Measurements from ENCODE around the gene ZC3H12C. TPM values are rescaled to one million over a fixed set of nuclear protein-coding genes. Genes with fewer than 3 reads are reported as not detected.
"Not testable (repeated sequence)": the region's sequence is repeated elsewhere in the genome, so short reads cannot be mapped to it uniquely, and the experiment has no call there.

The ZC3H12C gene
- polyA plus RNA-seq, result not detected

- Mint-ChIP-seq H3K36me3 (no peaks in the 10 kb centered on the region), H3K27ac (peak within 1 kb of the TSS in 1 of 3 donors; percentile 78), H3K27me3 (peaks cover 43% of the 10 kb centered on the region), H3K4me3 (peak within 1 kb of the TSS; percentile 68 to 91 (median 86)), H3K4me1 (peaks cover 5 to 12% (median 9%) of the 10 kb centered on the region in 3 donors), H3K9me3 (peaks cover 0 to 2% (median 0%) of the 10 kb centered on the region in 3 donors)
Measured at GRCh38 chr11:110092515-110093406, at the start of gene ZC3H12C. Gene ZC3H12C, plus strand, starts transcription at chr11:110093392. Its CDS starts 20 bp downstream, at chr11:110093412.

- Mint-ChIP-seq H3K36me3 (no peaks in the 10 kb centered on the region), H3K4me1 (no peaks in the 10 kb centered on the region), H3K27ac (no peak overlapping the region), H3K4me3 (no peak overlapping the region), H3K27me3 (peaks cover 18% of the 10 kb centered on the region), H3K9me3 (peaks cover 0 to 14% (median 0%) of the 10 kb centered on the region in 3 donors)
Measured at GRCh38 chr11:110044226-110044968, 48.8 kb upstream of the ZC3H12C start.

- no peaks in the 10 kb centered on the region for H3K36me3 Mint-ChIP-seq
- no peaks in the 10 kb centered on the region for H3K4me1 Mint-ChIP-seq
- H3K27ac Mint-ChIP-seq, result no peak overlapping the region
- peaks cover 0 to 11% (median 0%) of the 10 kb centered on the region in 3 donors for H3K9me3 Mint-ChIP-seq
- H3K27me3 Mint-ChIP-seq, result peaks cover 11% of the 10 kb centered on the region
- H3K4me3 Mint-ChIP-seq, result no peak overlapping the region
Measured at GRCh38 chr11:110046775-110047380, 46.3 kb upstream of the ZC3H12C start.

- Mint-ChIP-seq H3K4me1 (no peaks in the 10 kb centered on the region), H3K27me3 (peaks cover 5% of the 10 kb centered on the region), H3K9me3 (peaks cover 3 to 17% (median 5%) of the 10 kb centered on the region in 3 donors), H3K36me3 (no peaks in the 10 kb centered on the region), H3K4me3 (no peak overlapping the region), H3K27ac (no peak overlapping the region)
Measured at GRCh38 chr11:110049501-110050200, 43.5 kb upstream of the ZC3H12C start.

GRCh38 chr11:110050201-110050506, 43.0 kb upstream of the ZC3H12C start:
- no peak overlapping the region for H3K27ac Mint-ChIP-seq
- H3K4me3 Mint-ChIP-seq, result no peak overlapping the region
- no peaks in the 10 kb centered on the region for H3K36me3 Mint-ChIP-seq
- peaks cover 4% of the 10 kb centered on the region for H3K27me3 Mint-ChIP-seq
- H3K4me1 Mint-ChIP-seq, result no peaks in the 10 kb centered on the region
- peaks cover 3 to 17% (median 5%) of the 10 kb centered on the region in 3 donors for H3K9me3 Mint-ChIP-seq

- Mint-ChIP-seq H3K9me3 (peaks cover 3 to 17% (median 5%) of the 10 kb centered on the region in 3 donors), H3K27me3 (peaks cover 2% of the 10 kb centered on the region), H3K36me3 (peaks cover 7% of the 10 kb centered on the region), H3K4me3 (no peak overlapping the region), H3K4me1 (no peaks in the 10 kb centered on the region), H3K27ac (no peak overlapping the region)
Measured at GRCh38 chr11:110053848-110054414, 39.3 kb upstream of the ZC3H12C start.

- Mint-ChIP-seq H3K27ac (no peak overlapping the region), H3K4me1 (no peaks in the 10 kb centered on the region), H3K4me3 (no peak overlapping the region), H3K9me3 (peaks cover 3 to 17% (median 3%) of the 10 kb centered on the region in 3 donors), H3K36me3 (peaks cover 7% of the 10 kb centered on the region), H3K27me3 (peaks cover under 1% of the 10 kb centered on the region)
Measured at GRCh38 chr11:110056956-110057355, 36.2 kb upstream of the ZC3H12C start.

GRCh38 chr11:110059706-110060463, 33.3 kb upstream of the ZC3H12C start:
- no peak overlapping the region for H3K27ac Mint-ChIP-seq

GRCh38 chr11:110061296-110061695, 31.9 kb upstream of the ZC3H12C start:
- Mint-ChIP-seq H3K27ac (no peak overlapping the region), H3K9me3 (no peaks in the 10 kb centered on the region), H3K4me1 (no peaks in the 10 kb centered on the region), H3K4me3 (no peak overlapping the region), H3K27me3 (peaks cover 9% of the 10 kb centered on the region), H3K36me3 (peaks cover 4% of the 10 kb centered on the region)

More at GRCh38 chr11:110059706-110060463, 33.3 kb upstream of the ZC3H12C start:
- no peaks in the 10 kb centered on the region for H3K4me1 Mint-ChIP-seq
- peaks cover 9% of the 10 kb centered on the region for H3K27me3 Mint-ChIP-seq
- H3K36me3 Mint-ChIP-seq, result peaks cover 7% of the 10 kb centered on the region
- H3K4me3 Mint-ChIP-seq, result no peak overlapping the region
- no peaks in the 10 kb centered on the region for H3K9me3 Mint-ChIP-seq

GRCh38 chr11:110062247-110062646, 30.9 kb upstream of the ZC3H12C start:
- H3K27ac Mint-ChIP-seq, result no peak overlapping the region
- H3K27me3 Mint-ChIP-seq, result peaks cover 9% of the 10 kb centered on the region
- no peaks in the 10 kb centered on the region for H3K4me1 Mint-ChIP-seq
- peaks cover 2% of the 10 kb centered on the region for H3K36me3 Mint-ChIP-seq
- no peak overlapping the region for H3K4me3 Mint-ChIP-seq
- H3K9me3 Mint-ChIP-seq, result peaks cover 0 to 2% (median 0%) of the 10 kb centered on the region in 3 donors

- Mint-ChIP-seq H3K27me3 (peaks cover 11% of the 10 kb centered on the region), H3K36me3 (no peaks in the 10 kb centered on the region), H3K27ac (no peak overlapping the region), H3K4me3 (no peak overlapping the region), H3K9me3 (peaks cover 0 to 2% (median 0%) of the 10 kb centered on the region in 3 donors), H3K4me1 (no peaks in the 10 kb centered on the region)
Measured at GRCh38 chr11:110065189-110065588, 28.0 kb upstream of the ZC3H12C start.

GRCh38 chr11:110068001-110068400, 25.2 kb upstream of the ZC3H12C start:
- H3K4me1 Mint-ChIP-seq, result not testable (repeated sequence)
- peaks cover 15% of the 10 kb centered on the region for H3K27me3 Mint-ChIP-seq

GRCh38 chr11:110069158-110069737, 23.9 kb upstream of the ZC3H12C start:
- no peak overlapping the region for H3K27ac Mint-ChIP-seq
- no peaks in the 10 kb centered on the region for H3K4me1 Mint-ChIP-seq
- H3K27me3 Mint-ChIP-seq, result peaks cover 15% of the 10 kb centered on the region
- H3K36me3 Mint-ChIP-seq, result no peaks in the 10 kb centered on the region
- H3K9me3 Mint-ChIP-seq, result peaks cover 0 to 2% (median 0%) of the 10 kb centered on the region in 3 donors
- H3K4me3 Mint-ChIP-seq, result no peak overlapping the region

More at GRCh38 chr11:110068001-110068400, 25.2 kb upstream of the ZC3H12C start:
- not testable (repeated sequence) for H3K36me3 Mint-ChIP-seq, H3K9me3 Mint-ChIP-seq, H3K4me3 Mint-ChIP-seq, H3K27ac Mint-ChIP-seq

Measured in IgD-negative memory B cell (primary cell).